ENCODE data around the gene ZFR. TPM values are rescaled to one million over a fixed set of nuclear protein-coding genes. Genes with fewer than 3 reads are reported as not detected.

The ZFR gene
- polyA plus RNA-seq, 2 of the 4 experiments (the other 2 are of a cell fraction) = 65.6 to 107 TPM

DNA sequence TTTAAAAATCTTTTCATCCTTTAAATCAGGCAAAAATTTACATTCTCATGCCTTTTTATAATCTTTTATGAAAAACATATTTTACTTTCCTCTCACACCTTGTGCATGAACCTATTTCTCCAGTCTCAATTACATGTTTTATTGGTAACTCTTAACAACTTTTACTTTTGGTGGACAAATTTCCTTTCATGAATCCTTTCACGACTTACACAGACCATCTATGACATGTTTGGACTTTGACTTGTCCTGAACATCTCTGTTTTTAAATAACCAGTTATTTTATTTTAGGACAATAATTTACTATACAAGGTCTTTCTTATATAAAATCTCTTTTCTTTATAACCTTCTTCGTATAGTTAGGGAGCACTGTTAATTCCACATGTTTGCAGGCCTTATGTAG, 105.3 kb downstream of the ZFR start:
- no peak overlapping the region for H3K4me2 ChIP-seq
- ATAC-seq (no peak), FAIRE-seq (no peak), DNase-seq (ENCODE audit: low read depth in 1 of 2, low spot score in 1 of 2) (peak in 1 of 2 experiments; percentile 59)
- H3K4me3 ChIP-seq = no peak overlapping the region
- TF ChIP-seq ESRRA (IDR thresholded peaks at IDR 0.05; ENCODE audit: borderline replicate concordance, low read length) (no peak), ZFP36 (IDR thresholded peaks at IDR 0.05; ENCODE audit: borderline replicate concordance, partially characterized antibody) (peak; percentile 95), CEBPB (IDR thresholded peaks at IDR 0.05) (no peak), NR3C1 (IDR thresholded peaks at IDR 0.05) (no peak)
- H3K9me3 ChIP-seq = peaks cover 38% of the 10 kb centered on the region
- ChIA-PET CTCF (interaction anchor here (1.0 to 3.9 kb wide), 3 partner anchors 10 to 111 kb away, joined by 3 to 27 read pairs (median 8); no protein-coding TSS in a partner anchor), POLR2A (no interaction called here)
- H3K27ac ChIP-seq = no peak overlapping the region
- no peaks in the 10 kb centered on the region for H3K4me1 ChIP-seq
- WGBS (ENCODE audit: missing lambda C conversion rate) = 18% methylated on average over 2 of the region's 2 CpGs

DNA sequence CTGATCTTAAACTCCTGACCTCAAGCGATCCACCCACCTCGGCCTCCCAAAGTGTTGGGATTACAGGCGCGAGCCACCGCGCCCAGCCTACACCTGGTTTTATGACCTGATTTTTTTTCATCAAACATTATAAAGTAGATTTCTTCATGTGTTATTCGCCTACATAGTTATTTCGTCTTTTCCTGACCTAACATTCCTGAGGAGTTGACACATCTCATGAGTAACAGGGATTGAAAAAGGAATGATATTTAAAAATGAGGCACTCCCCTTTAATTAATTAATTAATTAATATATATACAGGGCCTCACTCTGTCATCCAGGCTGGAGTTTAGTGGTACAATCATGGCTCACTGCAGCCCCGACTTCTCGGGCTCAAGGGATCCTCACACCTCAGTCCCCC, 111.6 kb downstream of the ZFR start:
- FAIRE-seq (no peak), ATAC-seq (no peak), DNase-seq (ENCODE audit: low read depth in 1 of 2, low spot score in 1 of 2) (no peak)
- 87% methylated on average over 10 of the region's 10 CpGs for WGBS (ENCODE audit: missing lambda C conversion rate)
- H3K27ac ChIP-seq = no peak overlapping the region
- CTCF ChIA-PET = no interaction called here
- TF ChIP-seq JUN (IDR thresholded peaks at IDR 0.05) = no peak
- TF ChIP-seq, protein P1, sequence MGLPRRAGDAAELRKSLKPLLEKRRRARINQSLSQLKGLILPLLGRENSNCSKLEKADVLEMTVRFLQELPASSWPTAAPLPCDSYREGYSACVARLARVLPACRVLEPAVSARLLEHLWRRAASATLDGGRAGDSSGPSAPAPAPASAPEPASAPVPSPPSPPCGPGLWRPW (IDR thresholded peaks at IDR 0.05) = no peak
- no peak for TF ChIP-seq ZSCAN20 (CRISPR knock-in tag; IDR thresholded peaks at IDR 0.05)
- TF ChIP-seq, protein P2, sequence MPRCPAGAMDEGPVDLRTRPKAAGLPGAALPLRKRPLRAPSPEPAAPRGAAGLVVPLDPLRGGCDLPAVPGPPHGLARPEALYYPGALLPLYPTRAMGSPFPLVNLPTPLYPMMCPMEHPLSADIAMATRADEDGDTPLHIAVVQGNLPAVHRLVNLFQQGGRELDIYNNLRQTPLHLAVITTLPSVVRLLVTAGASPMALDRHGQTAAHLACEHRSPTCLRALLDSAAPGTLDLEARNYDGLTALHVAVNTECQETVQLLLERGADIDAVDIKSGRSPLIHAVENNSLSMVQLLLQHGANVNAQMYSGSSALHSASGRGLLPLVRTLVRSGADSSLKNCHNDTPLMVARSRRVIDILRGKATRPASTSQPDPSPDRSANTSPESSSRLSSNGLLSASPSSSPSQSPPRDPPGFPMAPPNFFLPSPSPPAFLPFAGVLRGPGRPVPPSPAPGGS (IDR thresholded peaks at IDR 0.05) = no peak
- no peak for TF ChIP-seq CEBPB (IDR thresholded peaks at IDR 0.05)
- no peak for TF ChIP-seq RCOR1 (IDR thresholded peaks at IDR 0.05; ENCODE audit: low read depth, low read length)
- TF ChIP-seq, protein P3, sequence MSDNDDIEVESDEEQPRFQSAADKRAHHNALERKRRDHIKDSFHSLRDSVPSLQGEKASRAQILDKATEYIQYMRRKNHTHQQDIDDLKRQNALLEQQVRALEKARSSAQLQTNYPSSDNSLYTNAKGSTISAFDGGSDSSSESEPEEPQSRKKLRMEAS (IDR thresholded peaks at IDR 0.05) = no peak
- TF ChIP-seq, protein P4, sequence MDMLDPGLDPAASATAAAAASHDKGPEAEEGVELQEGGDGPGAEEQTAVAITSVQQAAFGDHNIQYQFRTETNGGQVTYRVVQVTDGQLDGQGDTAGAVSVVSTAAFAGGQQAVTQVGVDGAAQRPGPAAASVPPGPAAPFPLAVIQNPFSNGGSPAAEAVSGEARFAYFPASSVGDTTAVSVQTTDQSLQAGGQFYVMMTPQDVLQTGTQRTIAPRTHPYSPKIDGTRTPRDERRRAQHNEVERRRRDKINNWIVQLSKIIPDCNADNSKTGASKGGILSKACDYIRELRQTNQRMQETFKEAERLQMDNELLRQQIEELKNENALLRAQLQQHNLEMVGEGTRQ (IDR thresholded peaks at IDR 0.05) = no peak
- no peak for TF ChIP-seq CBX2 (IDR thresholded peaks at IDR 0.05; ENCODE audit: borderline replicate concordance, low read depth)
- TF ChIP-seq RFX5 (IDR thresholded peaks at IDR 0.05) = no peak
- TF ChIP-seq RARB (CRISPR knock-in tag; IDR thresholded peaks at IDR 0.05) = no peak
- no peak for TF ChIP-seq PHF8 (IDR thresholded peaks at IDR 0.05; ENCODE audit: borderline replicate concordance, low read depth)
- TF ChIP-seq TFCP2L1 (CRISPR knock-in tag; IDR thresholded peaks at IDR 0.05) = no peak
- TF ChIP-seq FOSL2 (IDR thresholded peaks at IDR 0.05) = no peak
- TF ChIP-seq FOSL2 (CRISPR knock-in tag; IDR thresholded peaks at IDR 0.05) = no peak
- no peak overlapping the region for H3K4me3 ChIP-seq
- POLR2A ChIA-PET = no interaction called here
- H3K4me1 ChIP-seq = no peaks in the 10 kb centered on the region
- peaks cover 2% of the 10 kb centered on the region; the same call in 1 of the 3 replicates for H3K9me3 ChIP-seq
- H3K4me2 ChIP-seq = no peak overlapping the region

DNA sequence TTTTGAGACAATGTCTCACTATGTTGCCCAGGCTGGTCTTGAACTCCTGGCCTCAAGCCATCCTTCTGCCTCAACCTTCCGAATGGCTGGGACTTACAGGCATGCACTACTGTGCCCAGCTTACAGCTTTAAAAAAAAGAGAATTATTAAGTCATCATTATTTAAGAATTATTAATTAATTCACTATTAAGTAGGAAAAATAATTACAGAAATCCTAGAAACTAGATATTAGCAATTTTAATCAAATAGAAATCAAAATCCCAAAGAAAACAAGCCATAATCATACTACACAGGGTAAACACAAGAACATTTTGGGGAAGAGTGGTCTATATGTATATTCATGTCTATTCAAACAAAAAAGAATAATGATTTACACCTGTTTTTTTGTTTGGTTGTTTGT, 112.2 kb downstream of the ZFR start:
- TF ChIP-seq HEYL (CRISPR knock-in tag; IDR thresholded peaks at IDR 0.05) (no peak), FOXS1 (CRISPR knock-in tag; IDR thresholded peaks at IDR 0.05) (no peak), JUN (IDR thresholded peaks at IDR 0.05) (no peak), CHD4 (IDR thresholded peaks at IDR 0.05; ENCODE audit: borderline replicate concordance) (no peak), CHD2 (IDR thresholded peaks at IDR 0.05; ENCODE audit: low read length, partially characterized antibody) (no peak), ZC3H11A (IDR thresholded peaks at IDR 0.05) (no peak)
- TF ChIP-seq, protein P5, sequence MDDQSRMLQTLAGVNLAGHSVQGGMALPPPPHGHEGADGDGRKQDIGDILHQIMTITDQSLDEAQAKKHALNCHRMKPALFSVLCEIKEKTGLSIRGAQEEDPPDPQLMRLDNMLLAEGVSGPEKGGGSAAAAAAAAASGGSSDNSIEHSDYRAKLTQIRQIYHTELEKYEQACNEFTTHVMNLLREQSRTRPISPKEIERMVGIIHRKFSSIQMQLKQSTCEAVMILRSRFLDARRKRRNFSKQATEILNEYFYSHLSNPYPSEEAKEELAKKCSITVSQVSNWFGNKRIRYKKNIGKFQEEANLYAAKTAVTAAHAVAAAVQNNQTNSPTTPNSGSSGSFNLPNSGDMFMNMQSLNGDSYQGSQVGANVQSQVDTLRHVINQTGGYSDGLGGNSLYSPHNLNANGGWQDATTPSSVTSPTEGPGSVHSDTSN (IDR thresholded peaks at IDR 0.05) = no peak
- TF ChIP-seq, protein P1 (IDR thresholded peaks at IDR 0.05) = no peak
- FAIRE-seq (no peak), ATAC-seq (no peak), DNase-seq (ENCODE audit: low read depth in 1 of 2, low spot score in 1 of 2) (no peak)
- H3K4me1 ChIP-seq = no peaks in the 10 kb centered on the region
- H3K9me3 ChIP-seq = no peaks in the 10 kb centered on the region; the same call in 2 of the 3 replicates
- WGBS (ENCODE audit: missing lambda C conversion rate) = 26% methylated on average over 1 of the region's 1 CpG
- H3K4me3 ChIP-seq = no peak overlapping the region
- POLR2A ChIA-PET = no interaction called here
- H3K4me2 ChIP-seq = no peak overlapping the region
- no peak overlapping the region for H3K27ac ChIP-seq
- CTCF ChIA-PET = interaction anchor here (5.6 kb wide), 1 partner anchor 99 kb away, joined by 110 read pairs; no protein-coding TSS in a partner anchor

Measured in A549 (cell line).